BLaER1 treated with 17β-estradiol and CSF1 and Interleukin-3, amounts not matched to agents 10 nM and 100 nM (cell line): Measurements from ENCODE around the gene NECAB2.
"Not testable (repeated sequence)": the region's sequence is repeated elsewhere in the genome, so short reads cannot be mapped to it uniquely, and the experiment has no call there.

Experiments used
- H3K27ac ChIP-seq, 11 experiments: shearing (Covaris generic); formaldehyde crosslinking; 2 replicates each; pipeline ENCODE4 v1.8.1; 2022
- H3K27me3 ChIP-seq, 11 experiments: shearing (Covaris generic); formaldehyde crosslinking; 2 replicates each; pipeline ENCODE4 v1.8.1; 2022
- H3K36me3 ChIP-seq, 11 experiments: shearing (Covaris generic); formaldehyde crosslinking; 2 replicates each; pipeline ENCODE4 v1.8.1; 2022
- H3K4me1 ChIP-seq, 10 experiments: shearing (Covaris generic); formaldehyde crosslinking; 2 replicates each; pipeline ENCODE4 v1.8.1; 2022
- H3K4me2 ChIP-seq, 11 experiments: shearing (Covaris generic); formaldehyde crosslinking; 2 replicates each; pipeline ENCODE4 v1.8.1; 2022
- H3K4me3 ChIP-seq, 10 experiments: shearing (Covaris generic); formaldehyde crosslinking; 2 replicates each; pipeline ENCODE4 v1.8.1; 2022
- H3K9ac ChIP-seq, 11 experiments: shearing (Covaris generic); formaldehyde crosslinking; 2 replicates each; pipeline ENCODE4 v1.8.1; 2022
- H3K9me3 ChIP-seq, 11 experiments: shearing (Covaris generic); formaldehyde crosslinking; replicated peaks in 1 of 11; 2 replicates each; pipeline ENCODE4 v1.8.1; 2022
- H4K20me1 ChIP-seq, 11 experiments: shearing (Covaris generic); formaldehyde crosslinking; 2 replicates each; pipeline ENCODE4 v1.8.1; 2022
- Cebpa-rat ChIP-seq, 11 experiments: shearing (Covaris generic); IDR thresholded peaks; 2 replicates each; pipeline ENCODE4 v1.8.1; 2022

NECAB2 gene

GRCh38 chr16:83940630-83941378 is 27.2 kb upstream of the NECAB2 start:
- Histone ChIP-seq H3K4me1 (peaks cover 28 to 38% (median 30%) of the 10 kb centered on the region in 10 experiments), H3K9ac (peak overlapping the region in 6 of 11 experiments; percentile 3 to 53 (median 40); a peak in 8 of 22 replicates), H4K20me1 (0 out of 22 replicates have a peak, but pooled peaks cover 0 to 6% (median 0%) of the 10 kb centered on the region in 11 experiments), H3K4me3 (peak overlapping the region in 2 of 10 experiments; percentile 15 to 39; a peak in 3 of 20 replicates), H3K27ac (peak overlapping the region in 2 of 11 experiments; percentile 34 to 51; a peak in 4 of 22 replicates), H3K9me3 (no peaks in the 10 kb centered on the region), H3K4me2 (peak overlapping the region; percentile 53 to 90 (median 84)), H3K36me3 (no peaks in the 10 kb centered on the region), H3K27me3 (peaks cover 0 to 11% (median 0%) of the 10 kb centered on the region in 11 experiments; a peak in 4 of 22 replicates)
- TF ChIP-seq Cebpa-rat (IDR thresholded peaks at IDR 0.05), result no peak

- H3K4me1 ChIP-seq, result peaks cover 28 to 38% (median 30%) of the 10 kb centered on the region in 10 experiments
- H3K9ac ChIP-seq, result peak overlapping the region in 1 of 11 experiments; percentile 38; a peak in 2 of 22 replicates
- H3K36me3 ChIP-seq, H3K4me3 ChIP-seq, H4K20me1 ChIP-seq, H3K9me3 ChIP-seq: not testable (repeated sequence)
- H3K27ac ChIP-seq, result 0 out of 22 replicates have a peak overlapping the region, but pooled peaks of 1 of the 11 experiments have one; percentile 34
- peak overlapping the region; percentile 53 to 90 (median 84); a peak in 21 of 22 replicates for H3K4me2 ChIP-seq
- H3K27me3 ChIP-seq, result peaks cover 0 to 11% (median 0%) of the 10 kb centered on the region in 11 experiments; a peak in 4 of 22 replicates
These were observed 26.5 kb upstream of the NECAB2 start for GRCh38 chr16:83941546-83941945.

GRCh38 chr16:83942074-83942473 is 26.0 kb upstream of the NECAB2 start:
- H3K4me3 ChIP-seq, result no peak overlapping the region
- H3K9me3 ChIP-seq, result no peaks in the 10 kb centered on the region
- peak overlapping the region in 4 of 11 experiments; percentile 83 to 90 (median 86); a peak in 2 of 22 replicates for H3K4me2 ChIP-seq
- H4K20me1 ChIP-seq, result 0 out of 22 replicates have a peak, but pooled peaks cover 0 to 6% (median 0%) of the 10 kb centered on the region in 11 experiments
- H3K4me1 ChIP-seq, result peaks cover 28 to 38% (median 30%) of the 10 kb centered on the region in 10 experiments
- H3K27me3 ChIP-seq, result peaks cover 0 to 11% (median 0%) of the 10 kb centered on the region in 11 experiments; a peak in 4 of 22 replicates
- no peak overlapping the region for H3K27ac ChIP-seq
- H3K9ac ChIP-seq, result no peak overlapping the region
- H3K36me3 ChIP-seq, result no peaks in the 10 kb centered on the region
- TF ChIP-seq Cebpa-rat (IDR thresholded peaks at IDR 0.05), result no peak

GRCh38 chr16:83942815-83943515 is 25.1 kb upstream of the NECAB2 start:
- no peak overlapping the region for H3K27ac ChIP-seq
- no peak for TF ChIP-seq Cebpa-rat (IDR thresholded peaks at IDR 0.05)
- H3K4me1 ChIP-seq, result peaks cover 28 to 38% (median 30%) of the 10 kb centered on the region in 10 experiments

GRCh38 chr16:83943516-83944050 is 24.5 kb upstream of the NECAB2 start:
- TF ChIP-seq Cebpa-rat (IDR thresholded peaks at IDR 0.05), result no peak
- Histone ChIP-seq H3K9me3 (no peaks in the 10 kb centered on the region), H3K4me1 (peaks cover 28 to 38% (median 30%) of the 10 kb centered on the region in 10 experiments), H3K9ac (no peak overlapping the region), H3K36me3 (no peaks in the 10 kb centered on the region), H3K4me2 (no peak overlapping the region), H4K20me1 (0 out of 22 replicates have a peak, but pooled peaks cover 0 to 6% (median 0%) of the 10 kb centered on the region in 11 experiments), H3K4me3 (no peak overlapping the region), H3K27ac (no peak overlapping the region), H3K27me3 (peaks cover 0 to 11% (median 0%) of the 10 kb centered on the region in 11 experiments; a peak in 4 of 22 replicates)

More at GRCh38 chr16:83942815-83943515, 25.1 kb upstream of the NECAB2 start:
- 0 out of 22 replicates have a peak, but pooled peaks cover 0 to 6% (median 0%) of the 10 kb centered on the region in 11 experiments for H4K20me1 ChIP-seq
- H3K36me3 ChIP-seq, result no peaks in the 10 kb centered on the region
- H3K4me3 ChIP-seq, result no peak overlapping the region
- no peak overlapping the region for H3K9ac ChIP-seq
- no peaks in the 10 kb centered on the region for H3K9me3 ChIP-seq
- no peak overlapping the region for H3K4me2 ChIP-seq
- peaks cover 0 to 11% (median 0%) of the 10 kb centered on the region in 11 experiments; a peak in 4 of 22 replicates for H3K27me3 ChIP-seq

GRCh38 chr16:83945587-83945986 is 22.5 kb upstream of the NECAB2 start:
- no peaks in the 10 kb centered on the region for H3K9me3 ChIP-seq
- H3K4me3 ChIP-seq, result no peak overlapping the region
- H3K9ac ChIP-seq, result no peak overlapping the region
- 0 out of 22 replicates have a peak, but pooled peaks cover 0 to 3% (median 0%) of the 10 kb centered on the region in 11 experiments for H4K20me1 ChIP-seq
- H3K4me1 ChIP-seq, result peaks cover 9 to 21% (median 12%) of the 10 kb centered on the region in 10 experiments
- H3K36me3 ChIP-seq, result no peaks in the 10 kb centered on the region
- H3K27me3 ChIP-seq, result peaks cover 0 to 7% (median 0%) of the 10 kb centered on the region in 11 experiments; a peak in 4 of 22 replicates
- no peak overlapping the region for H3K4me2 ChIP-seq
- TF ChIP-seq Cebpa-rat (IDR thresholded peaks at IDR 0.05), result no peak
- H3K27ac ChIP-seq, result no peak overlapping the region

- Histone ChIP-seq H3K36me3 (no peaks in the 10 kb centered on the region), H3K27me3 (no peaks in the 10 kb centered on the region), H4K20me1 (no peaks in the 10 kb centered on the region), H3K4me2 (no peak overlapping the region), H3K9me3 (no peaks in the 10 kb centered on the region; a peak in 1 of 22 replicates), H3K9ac (no peak overlapping the region), H3K4me3 (no peak overlapping the region), H3K4me1 (peaks cover 2 to 14% (median 5%) of the 10 kb centered on the region in 10 experiments), H3K27ac (no peak overlapping the region)
- no peak for TF ChIP-seq Cebpa-rat (IDR thresholded peaks at IDR 0.05)
These were observed 21.8 kb upstream of the NECAB2 start for GRCh38 chr16:83946154-83946780.

GRCh38 chr16:83946781-83947566 is 21.1 kb upstream of the NECAB2 start:
- TF ChIP-seq Cebpa-rat (IDR thresholded peaks at IDR 0.05), result no peak
- H3K9me3 ChIP-seq, result no peaks in the 10 kb centered on the region; a peak in 1 of 22 replicates
- no peak overlapping the region for H3K4me3 ChIP-seq
- H4K20me1 ChIP-seq, result no peaks in the 10 kb centered on the region
- no peak overlapping the region for H3K4me2 ChIP-seq
- peaks cover 0 to under 1% (median 0%) of the 10 kb centered on the region in 11 experiments; a peak in 2 of 22 replicates for H3K27me3 ChIP-seq
- no peak overlapping the region for H3K27ac ChIP-seq
- peaks cover 0 to 7% (median 0%) of the 10 kb centered on the region in 10 experiments; a peak in 4 of 20 replicates for H3K4me1 ChIP-seq
- no peaks in the 10 kb centered on the region for H3K36me3 ChIP-seq
- H3K9ac ChIP-seq, result no peak overlapping the region
